Measurements from ENCODE around the gene UBXN7.
"Not testable (repeated sequence)": the region's sequence is repeated elsewhere in the genome, so short reads cannot be mapped to it uniquely, and the experiment has no call there.

UBXN7 gene

DNA sequence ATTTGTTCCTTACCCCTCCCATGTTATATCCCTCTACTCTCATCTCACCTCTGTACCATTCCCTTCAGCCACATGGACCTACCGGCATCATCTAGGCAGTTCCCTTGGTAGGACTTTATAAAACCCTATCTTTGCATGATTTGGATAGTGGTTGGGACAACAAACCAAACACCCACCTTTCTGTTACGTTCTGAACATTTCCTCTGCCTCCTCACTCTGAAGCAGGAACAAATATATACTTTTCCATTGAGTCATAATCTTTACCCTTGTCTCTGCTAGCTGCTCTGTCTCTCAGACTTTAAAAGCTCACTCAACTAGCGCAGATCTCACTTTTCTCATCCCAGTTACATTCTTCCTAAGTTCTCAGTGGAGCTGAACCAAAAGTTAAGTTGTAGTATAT, 17.8 kb downstream of the UBXN7 start:
- DNase-seq, result no peak

DNA sequence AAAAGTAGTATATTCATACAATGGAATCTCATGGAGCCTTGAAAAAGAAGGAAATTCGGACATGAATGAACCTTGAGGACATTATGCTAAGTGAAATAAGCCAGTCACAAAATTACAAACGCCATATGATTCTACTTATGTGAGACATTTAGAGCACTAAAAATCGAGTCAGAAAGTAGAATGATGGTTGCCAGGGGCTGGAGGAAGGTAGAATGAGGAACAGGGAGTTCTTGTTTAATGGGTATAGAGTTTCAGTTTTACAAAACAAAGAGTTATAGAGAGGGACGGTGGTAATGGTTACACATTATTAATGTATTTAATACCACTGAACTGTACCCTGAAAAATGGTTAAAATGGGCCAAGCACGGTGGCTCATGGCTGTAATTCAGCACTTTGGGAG, 19.5 kb downstream of the UBXN7 start:
- no peak for DNase-seq

DNA sequence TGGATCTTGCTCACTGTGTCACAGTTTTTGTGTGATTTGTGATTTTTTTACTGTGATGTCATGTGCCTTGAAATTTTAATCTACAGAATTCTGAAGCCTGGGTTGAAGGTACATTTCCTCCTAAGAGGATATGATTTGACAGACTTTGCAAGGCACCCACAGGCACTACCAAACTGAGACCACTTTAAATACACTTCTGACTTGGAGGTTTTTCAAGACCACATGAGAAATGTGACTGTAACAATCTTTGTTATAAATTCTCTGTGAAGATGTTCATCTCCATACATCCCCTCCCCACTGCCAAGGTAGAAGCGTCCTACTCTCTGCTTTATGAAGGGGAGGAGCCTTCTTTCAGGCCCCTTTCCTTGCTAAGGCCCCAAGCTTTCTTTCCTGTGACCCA, 22.8 kb downstream of the UBXN7 start:
- no peak for DNase-seq

DNA sequence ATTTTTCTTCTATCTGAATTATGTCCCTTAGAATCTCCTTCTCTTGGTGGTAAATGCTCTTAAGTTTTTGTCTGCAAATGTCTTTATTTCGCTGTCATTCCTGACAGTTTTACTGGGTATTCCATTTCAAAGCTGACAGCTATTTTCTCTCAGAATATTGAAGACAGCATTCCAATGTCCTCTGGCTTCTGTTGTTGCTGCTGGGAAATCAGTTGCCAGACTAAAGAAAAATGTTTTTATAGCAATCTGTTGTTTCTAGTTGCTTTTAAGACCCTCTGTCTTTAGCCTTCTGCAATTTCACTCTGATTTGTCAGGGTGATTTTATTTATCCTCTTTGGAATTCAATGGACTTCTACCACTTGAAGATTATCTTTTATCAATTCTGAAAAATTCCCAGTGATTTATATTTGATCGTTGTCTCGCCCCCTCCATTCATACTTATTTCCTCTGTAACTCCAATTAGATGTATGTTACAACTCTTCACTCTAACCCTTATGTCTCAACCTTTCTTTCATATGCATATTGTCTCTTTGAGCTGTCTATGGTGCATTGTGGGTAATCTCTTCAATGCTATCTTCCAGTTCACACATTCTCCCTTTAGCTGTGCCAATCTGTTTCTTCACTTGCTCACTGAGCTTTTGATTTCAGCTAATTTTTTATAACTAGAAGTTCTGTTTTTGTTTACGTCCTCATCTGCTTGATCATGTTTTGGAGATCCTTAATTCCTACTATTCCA, 23.5 kb downstream of the UBXN7 start:
- no peak for DNase-seq

DNA sequence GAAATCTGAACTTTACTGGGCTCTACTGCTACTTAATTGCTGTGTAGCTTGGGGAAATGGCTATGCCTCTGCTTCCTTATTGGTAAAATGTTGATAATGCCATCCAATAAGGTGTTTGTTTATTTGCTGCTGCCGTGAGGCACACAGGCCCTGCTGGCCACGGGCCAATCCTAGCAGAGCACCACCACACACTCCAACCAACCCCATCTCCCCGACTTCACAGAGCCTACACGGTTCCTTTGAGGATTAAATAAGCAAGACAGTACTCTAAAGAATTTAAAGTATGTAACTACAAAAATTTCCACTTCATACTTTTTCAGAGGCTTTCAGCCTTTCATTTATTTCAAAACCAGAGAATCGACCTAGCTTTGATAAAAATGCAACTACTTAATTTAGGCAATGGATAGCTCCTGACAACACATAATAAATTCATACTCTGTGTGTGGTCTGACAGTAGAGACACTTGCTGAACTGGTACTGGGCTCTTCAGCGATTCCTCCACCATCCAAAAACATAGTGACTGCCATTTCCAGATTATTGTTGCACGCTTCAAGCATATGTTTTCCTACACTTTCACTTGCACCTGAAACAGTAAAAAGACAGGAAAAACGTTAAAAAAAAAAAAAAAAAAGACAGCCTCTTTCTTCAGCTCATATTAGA, 25.3 kb downstream of the UBXN7 start:
- no peak for DNase-seq

DNA sequence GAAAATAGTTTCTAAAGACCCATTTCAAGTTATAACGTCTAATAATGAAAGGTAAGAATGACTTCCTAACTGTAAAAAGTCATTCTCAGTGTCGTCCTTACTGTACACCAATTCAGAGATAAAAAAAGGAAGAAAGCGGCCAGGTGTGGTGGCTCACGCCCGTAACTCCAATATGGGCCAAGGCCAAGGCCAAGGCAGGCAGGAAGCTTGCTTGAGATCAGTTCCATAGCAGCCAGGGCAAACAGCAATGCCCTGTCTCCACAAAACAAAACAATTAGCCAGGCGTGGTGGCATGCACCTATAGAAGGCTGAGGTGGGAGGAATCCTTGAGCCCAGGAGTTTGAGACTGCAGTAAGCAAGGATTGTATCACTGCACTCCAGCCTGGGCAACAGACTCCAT, 31.9 kb downstream of the UBXN7 start:
- DNase-seq, result no peak

DNA sequence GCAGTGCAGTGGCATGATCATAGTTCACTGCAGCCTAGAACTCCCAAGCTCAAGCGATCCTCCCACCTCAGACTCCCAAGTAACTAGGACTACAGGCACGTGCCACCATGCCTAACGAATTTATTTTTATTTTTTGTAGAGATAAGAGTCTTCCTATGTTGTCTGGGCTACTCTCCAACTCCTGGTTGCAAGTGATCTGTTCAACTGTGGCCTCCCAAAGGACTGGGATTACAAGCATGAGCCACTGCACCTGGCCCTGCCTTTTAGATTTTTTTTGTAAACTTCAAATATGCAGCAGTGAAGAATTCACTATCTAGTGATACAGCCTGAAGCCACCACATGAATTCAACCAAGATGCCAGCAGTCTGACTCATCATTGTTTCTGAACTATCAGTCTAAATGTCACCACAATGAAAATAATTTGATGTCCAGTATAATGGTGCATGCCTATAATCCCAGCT, 32.7 kb downstream of the UBXN7 start:
- no peak for DNase-seq

DNA sequence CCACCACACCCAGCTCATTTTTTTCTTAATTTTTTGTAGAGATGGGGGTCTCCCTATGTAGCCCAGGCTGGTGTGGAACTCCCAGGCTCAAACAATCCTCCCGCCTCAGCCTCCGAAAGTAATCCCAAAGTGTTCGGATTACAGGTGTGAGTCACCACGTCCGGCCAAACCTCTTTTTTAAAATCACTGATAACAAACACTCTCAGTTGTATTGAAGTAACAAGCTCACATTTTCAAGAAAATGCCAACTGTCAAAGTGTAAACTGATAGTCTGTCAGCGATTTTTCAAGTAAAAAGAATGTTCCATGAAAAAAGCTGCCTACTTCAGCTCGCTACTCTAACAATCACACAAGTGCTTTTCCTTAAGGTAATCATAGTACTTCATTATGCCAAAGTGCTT, 33.4 kb downstream of the UBXN7 start:
- DNase-seq, result no peak

DNA sequence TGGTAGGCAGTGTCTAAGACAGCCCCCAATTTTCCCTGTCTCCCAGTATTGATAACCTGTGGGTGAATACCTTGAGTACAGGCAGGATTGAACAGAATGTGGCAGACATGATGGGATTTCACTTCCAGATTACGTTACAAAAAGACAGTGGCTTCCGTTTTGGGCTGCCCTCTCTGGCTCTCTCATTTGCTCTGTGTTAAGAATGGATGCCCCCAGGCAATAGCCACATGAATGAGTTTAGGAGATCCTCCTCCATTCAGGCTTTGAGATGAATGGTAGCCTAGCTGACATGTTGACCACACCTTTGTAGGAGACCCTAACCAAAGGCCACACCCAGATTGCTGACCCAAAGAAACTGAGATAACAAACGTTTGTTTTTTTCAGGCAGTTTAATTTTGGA, 34.3 kb downstream of the UBXN7 start:
- no peak for DNase-seq

DNA sequence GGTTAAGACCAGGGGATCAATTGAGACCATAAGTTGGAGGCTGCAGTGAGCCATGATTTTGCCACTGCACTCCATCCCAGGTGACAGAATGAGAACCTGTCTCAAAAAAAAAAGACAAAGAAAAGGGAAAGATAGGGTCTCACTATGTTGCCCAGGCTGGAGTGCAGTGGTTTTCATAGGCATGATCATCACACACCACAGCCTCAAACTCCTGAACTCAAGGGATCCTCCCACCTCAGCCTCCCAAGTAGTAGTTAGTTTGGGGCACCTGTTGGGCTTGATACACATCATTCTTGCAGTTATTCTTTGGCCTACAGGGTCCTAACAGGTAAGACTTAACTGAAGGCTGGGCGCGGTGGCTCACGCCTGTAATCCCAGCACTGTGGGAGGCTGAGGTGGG, 42.1 kb downstream of the UBXN7 start:
- no peak for DNase-seq

DNA sequence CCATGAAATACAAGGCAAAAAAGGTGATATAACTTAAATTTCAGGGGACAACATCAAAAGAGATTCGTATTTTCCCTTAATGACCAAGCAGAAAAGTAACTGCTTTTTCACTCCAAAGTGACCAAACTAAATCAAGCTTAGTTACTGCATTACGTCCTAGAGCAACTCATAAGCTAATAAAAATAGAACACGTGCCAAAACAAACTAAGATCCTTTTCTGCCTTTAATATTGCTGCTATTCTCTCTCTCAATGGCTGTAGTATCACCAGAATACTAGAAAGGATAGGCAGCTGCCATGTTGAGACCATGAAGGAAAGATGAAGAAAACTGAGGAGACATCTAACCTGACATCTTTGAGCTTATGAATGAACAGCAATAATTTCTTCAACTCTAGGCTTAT, 43.3 kb downstream of the UBXN7 start:
- no peak for DNase-seq

DNA sequence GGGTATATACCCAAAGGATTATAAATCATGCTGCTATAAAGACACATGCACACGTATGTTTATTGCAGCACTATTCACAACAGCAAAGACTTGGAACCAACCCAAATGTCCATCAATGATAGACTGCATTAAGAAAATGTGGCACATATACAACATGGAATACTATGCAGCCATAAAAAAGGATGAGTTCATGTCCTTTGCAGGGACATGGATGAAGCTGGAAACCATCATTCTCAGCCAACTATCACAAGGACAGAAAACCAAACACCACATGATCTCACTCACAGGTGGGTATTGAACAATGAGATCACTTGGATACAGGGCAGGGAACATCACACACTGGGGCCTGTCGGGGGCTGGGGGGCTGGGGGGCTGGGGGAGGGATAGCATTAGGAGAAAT, 44.3 kb downstream of the UBXN7 start:
- DNase-seq, result not testable (repeated sequence)

DNA sequence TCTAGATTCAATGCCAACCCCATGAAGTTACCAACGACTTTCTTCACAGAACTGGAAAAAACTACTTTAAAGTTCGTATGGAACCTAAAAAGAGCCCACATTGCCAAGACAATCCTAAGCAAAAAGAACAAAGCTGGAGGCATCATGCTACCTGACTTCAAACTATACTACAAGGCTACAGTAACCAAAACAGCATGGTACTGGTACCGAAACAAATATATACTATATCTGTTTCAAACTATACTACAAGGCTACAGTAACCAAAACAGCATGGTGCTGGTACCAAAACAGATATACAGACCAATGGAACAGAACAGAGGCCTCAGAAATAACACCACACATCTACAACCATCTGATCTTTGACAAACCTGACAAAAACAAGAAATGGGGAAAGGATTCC, 45.4 kb downstream of the UBXN7 start:
- DNase-seq, result not testable (repeated sequence)

DNA sequence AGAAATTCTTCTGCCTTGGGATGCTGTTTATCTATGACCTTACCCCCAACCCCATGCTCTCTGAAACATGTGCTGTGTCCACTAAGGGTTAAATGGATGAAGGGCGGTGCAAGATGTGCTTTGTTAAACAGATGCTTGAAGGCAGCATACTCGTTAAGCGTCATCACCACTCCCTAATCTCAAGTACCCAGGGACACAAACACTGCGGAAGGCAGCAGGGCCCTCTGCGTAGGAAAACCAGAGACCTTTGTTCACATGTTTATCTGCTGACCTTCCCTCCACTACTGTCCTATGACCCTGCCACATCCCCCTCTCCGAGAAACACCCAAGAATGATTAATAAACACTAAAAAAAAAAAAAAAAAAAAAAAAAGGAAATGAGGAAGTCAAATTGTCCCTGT, 46.2 kb downstream of the UBXN7 start:
- not testable (repeated sequence) for DNase-seq

DNA sequence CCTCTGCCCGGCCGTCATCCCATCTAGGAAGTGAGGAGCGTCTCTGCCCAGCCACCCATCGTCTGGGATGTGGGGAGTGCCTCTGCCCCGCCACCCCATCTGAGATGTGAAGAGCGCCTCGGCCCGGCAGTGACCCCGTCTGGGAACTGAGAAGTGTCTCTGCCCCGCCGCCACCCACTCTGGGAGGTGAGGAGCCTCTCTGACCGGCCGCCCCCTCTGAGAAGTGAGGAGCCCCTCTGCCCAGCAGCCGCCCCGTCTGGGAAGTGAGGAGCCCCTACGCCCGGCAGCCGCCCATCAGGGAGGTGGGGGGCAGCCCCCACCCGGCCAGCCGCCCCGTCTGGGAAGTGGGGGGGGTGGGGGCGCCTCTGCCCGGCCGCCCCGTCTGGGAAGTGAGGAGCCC, 46.8 kb downstream of the UBXN7 start:
- not testable (repeated sequence) for DNase-seq

DNA sequence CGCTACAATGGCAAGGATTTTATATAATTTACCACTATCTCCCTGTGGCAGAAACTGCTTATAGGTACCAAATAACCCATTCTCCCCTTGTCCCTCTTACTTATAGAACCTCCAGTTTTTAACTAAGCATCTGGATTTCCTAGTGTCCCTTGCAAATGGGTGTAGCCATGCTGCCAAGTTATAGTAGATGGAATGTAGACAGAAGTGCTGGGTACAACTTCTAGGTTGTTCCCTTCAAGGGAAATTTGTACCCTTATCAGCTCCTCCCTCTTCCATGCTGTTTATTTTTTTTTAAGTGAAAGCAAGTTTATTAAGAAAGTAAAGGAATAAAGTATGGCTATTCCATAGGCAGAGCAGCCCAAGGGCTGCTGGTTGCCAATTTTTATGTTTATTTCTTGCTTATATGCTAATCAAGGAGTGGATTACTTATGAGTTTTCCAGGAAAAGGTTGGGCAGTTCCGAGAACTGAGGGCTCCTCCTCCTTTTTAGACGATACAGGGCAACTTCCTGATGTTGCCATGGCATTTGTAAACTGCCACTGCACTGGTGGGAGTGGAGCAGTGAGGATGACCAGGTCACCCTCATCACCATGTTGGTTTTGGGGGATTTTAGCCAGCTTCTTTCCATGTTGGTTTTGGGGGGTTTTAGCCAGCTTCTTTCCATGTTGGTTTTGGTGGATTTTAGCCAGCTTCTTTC, 53.9 kb downstream of the UBXN7 start:
- DNase-seq, result no peak

DNA sequence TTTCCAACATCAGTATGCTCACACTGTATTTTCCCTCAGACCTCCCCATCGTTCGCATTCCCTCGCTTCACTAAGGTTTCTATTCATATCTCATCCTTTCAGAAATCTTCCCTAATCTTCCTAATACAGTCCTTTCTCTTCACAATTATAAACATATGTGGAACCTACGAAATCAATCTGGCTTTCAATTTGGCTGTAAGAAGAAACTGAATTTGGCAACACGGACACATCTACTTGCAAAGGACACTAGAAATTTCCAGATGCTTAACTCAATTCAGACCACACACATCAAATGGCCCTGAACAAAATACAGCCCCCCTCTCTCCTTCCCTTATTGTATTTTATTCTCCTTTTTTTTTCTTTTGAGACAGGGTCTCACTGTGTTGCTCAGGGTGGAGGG, 54.9 kb downstream of the UBXN7 start:
- DNase-seq, result no peak

DNA sequence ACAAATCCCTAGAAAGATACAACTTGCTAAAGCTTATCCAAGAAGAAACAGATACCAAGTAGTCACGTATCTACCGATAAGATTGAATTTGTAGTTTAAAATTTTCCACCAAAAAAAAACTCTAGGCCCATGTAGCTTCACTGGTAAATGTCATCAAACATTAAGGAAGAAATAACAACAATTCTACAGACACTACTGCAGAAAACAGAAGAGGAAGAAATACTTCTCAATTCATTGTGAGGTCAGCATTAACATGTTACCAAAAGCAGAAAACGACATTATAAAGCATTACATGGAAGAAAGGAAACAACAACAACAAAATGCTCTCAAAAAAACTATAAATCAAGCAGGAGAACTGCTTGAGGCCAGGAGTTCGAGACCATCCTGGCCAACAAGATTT, 66.5 kb downstream of the UBXN7 start:
- DNase-seq, result no peak

DNA sequence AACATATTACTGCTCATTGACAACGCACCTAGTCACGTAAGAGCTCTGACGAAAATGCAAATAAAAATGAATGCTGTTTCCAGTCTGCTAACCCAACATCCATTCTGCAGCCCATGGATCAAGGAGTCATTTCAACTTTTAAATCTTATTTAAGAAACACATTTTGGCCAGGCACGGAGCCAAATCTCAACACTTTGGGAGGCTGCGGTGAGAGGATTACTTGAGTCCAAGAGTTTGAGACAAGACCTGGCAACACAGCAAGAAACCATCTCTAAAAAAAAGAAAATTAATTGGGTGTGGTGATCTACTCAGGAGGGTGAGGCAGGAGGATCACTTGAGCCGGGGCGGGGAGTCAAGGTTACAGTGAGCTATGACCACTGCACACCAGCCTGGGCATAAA, 71.6 kb downstream of the UBXN7 start:
- DNase-seq, result no peak

DNA sequence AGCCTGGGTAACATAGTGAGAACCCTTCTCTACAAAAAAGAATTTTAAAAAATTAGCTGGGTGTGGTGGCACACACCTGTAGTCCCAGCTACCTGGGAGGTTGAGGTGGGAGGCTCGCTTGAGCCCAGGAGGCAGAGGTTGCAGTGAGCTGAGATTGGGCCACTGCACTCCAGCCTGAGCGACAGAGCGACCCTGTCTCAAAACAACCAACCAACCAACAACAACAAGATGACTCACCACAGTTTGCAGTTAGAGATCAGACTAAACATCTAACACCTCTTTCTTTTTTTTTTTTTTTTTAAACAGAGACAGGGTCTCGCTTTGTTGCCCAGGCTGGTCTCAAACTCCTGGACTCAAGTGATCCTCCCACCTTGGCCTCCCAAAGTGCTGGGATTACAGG, 73.7 kb downstream of the UBXN7 start:
- not testable (repeated sequence) for DNase-seq

DNA sequence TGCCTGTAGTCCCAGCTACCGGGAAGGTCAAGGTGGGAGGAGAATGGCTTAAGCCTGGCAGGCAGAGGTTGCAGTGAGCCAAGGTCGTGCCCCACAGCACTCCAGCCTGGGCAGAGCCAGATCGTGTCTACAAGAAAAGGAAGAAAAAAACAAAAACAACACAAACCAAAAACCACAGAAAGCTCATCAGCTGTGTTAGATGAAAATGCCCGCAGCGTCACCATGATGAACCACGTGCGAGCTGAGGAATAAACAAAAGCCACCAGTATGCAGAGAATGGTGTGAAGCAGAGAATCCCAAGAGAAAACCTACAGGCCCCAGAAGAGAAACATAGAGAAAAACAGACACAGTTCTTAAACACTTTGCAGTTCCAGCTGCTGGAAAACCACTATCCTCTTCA, 74.3 kb downstream of the UBXN7 start:
- DNase-seq, result no peak

DNA sequence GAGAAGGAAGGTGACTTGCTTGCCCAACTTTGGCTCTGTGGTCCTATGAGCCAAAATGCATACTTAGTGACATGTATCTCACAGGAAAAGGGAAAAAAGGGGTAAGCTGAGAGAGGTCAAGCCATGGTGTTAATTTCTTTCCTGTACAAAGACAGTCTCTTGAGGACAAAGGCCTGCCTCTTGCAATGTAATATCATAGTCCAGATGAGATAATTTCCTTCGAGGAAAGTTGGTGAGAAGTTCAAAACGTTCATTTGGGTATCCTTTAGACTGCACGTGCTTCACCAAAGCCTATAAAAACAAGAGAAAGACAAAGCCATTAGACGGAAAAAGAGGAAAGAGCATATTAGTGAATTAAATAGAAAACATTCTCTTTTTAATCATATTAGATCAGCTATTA, 75.7 kb downstream of the UBXN7 start:
- no peak for DNase-seq

DNA sequence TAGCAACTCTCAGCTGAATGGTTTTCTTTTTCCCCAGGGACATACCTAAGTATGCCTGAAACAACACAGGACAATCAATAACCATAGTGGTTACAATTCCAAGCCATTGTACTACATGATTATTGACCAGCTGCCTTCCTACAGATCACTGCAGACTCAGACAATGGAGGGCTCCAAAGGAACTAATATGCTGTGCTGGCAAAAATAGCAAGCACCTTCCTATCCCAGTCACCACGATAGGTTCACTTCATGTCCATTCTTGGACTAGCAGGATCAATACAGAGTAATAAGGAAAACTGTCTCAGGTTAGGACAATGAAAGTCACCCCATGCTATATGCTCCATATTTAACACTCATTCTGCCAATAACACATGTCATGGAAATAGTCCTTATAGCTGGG, 76.6 kb downstream of the UBXN7 start:
- no peak for DNase-seq

DNA sequence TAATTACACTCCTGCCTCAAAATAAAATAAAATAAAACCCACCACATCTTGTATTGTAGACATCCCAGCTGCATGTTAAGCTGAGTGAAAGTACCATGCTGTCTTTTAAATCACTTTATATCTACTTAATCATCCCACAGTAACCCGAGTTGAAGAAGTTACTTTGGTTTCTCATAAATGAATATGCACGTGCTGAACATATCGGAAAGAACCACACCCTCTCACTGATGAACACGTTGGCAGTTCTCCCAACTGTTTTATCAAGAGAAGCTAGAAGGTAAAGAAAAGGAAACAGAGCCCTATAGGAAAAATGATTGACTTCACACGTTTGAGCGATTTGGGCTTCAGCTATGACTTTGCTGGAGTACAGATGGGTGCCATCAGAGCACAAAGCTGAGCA, 78.1 kb downstream of the UBXN7 start:
- DNase-seq, result no peak

Data from NCI-H2171 (cell line).